ENCODE measurements around the gene HOXB8.

HOXB8 gene

DNA sequence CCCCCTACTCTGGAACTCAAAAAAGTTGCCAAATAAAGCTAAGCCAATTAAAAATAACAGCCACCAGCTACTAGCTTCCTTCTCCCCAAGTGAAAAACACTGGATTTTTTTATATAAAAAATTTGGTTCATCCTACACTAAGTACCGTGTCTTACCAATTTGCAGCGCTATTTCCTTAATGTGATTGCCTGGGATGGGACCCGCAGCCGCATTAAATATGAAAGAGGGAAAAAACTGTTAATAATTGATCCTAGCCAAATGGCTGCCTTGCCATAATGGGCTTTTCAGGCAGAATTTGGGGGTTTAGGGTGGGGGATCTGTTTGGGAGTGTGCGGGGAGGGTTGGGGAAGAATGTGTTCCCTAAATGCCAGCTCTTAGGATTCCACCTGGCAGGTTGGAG lies 9.0 kb upstream of the HOXB8 start:
- Histone ChIP-seq H3K4me1 (ENCODE audit: low read length) (peaks cover 5% of the 10 kb centered on the region; the same call in 1 of the 2 replicates), H3K4me3 (ENCODE audit: low read length) (no peak overlapping the region), H3K4me2 (ENCODE audit: low read length) (no peak overlapping the region), H2AFZ (ENCODE audit: low read depth, low read length) (no peak overlapping the region), H3K9ac (ENCODE audit: low read length) (no peak overlapping the region), H3K27ac (ENCODE audit: low read length) (no peak overlapping the region), H3K36me3 (replicated peaks; ENCODE audit: low read depth, low read length) (no peaks in the 10 kb centered on the region), H4K20me1 (ENCODE audit: insufficient read depth, low read length) (no peaks in the 10 kb centered on the region), H3K79me2 (ENCODE audit: low read length) (no peaks in the 10 kb centered on the region), H3K9me3 (ENCODE audit: insufficient read depth, low read length) (no peaks in the 10 kb centered on the region), H3K27me3 (ENCODE audit: low read depth, low read length) (peaks cover 44% of the 10 kb centered on the region)
- TF ChIP-seq, protein P1, sequence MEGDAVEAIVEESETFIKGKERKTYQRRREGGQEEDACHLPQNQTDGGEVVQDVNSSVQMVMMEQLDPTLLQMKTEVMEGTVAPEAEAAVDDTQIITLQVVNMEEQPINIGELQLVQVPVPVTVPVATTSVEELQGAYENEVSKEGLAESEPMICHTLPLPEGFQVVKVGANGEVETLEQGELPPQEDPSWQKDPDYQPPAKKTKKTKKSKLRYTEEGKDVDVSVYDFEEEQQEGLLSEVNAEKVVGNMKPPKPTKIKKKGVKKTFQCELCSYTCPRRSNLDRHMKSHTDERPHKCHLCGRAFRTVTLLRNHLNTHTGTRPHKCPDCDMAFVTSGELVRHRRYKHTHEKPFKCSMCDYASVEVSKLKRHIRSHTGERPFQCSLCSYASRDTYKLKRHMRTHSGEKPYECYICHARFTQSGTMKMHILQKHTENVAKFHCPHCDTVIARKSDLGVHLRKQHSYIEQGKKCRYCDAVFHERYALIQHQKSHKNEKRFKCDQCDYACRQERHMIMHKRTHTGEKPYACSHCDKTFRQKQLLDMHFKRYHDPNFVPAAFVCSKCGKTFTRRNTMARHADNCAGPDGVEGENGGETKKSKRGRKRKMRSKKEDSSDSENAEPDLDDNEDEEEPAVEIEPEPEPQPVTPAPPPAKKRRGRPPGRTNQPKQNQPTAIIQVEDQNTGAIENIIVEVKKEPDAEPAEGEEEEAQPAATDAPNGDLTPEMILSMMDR (IDR thresholded peaks at IDR 0.05; ENCODE audit: low read depth, low read length): no peak
- TF ChIP-seq EZH2phosphoT487 (IDR thresholded peaks at IDR 0.05; ENCODE audit: low read depth): no peak

DNA sequence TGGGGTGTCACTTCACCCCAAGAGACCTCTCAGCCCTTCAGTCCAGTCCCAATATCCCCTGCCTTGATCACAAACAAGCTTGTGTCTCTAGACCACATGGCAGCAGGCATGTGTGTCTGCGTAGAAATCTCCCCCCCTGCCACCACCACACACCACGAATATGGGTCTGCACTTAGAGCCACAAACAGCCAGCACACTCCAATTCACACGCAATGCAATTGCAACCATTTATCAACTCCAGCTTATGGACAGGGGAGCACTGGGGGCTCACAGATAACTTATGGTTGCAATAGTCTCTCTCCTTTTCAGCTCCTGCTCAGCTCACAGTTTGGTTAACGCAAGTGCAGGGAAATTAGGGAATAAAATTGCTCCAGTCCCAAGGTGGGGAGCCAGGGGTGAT lies 8.5 kb upstream of the HOXB8 start:
- Histone ChIP-seq H3K9me3 (ENCODE audit: insufficient read depth, low read length) (no peaks in the 10 kb centered on the region), H4K20me1 (ENCODE audit: insufficient read depth, low read length) (no peaks in the 10 kb centered on the region), H3K79me2 (ENCODE audit: low read length) (no peaks in the 10 kb centered on the region), H3K4me3 (ENCODE audit: low read length) (no peak overlapping the region), H3K27ac (ENCODE audit: low read length) (no peak overlapping the region), H3K27me3 (ENCODE audit: low read depth, low read length) (peaks cover 45% of the 10 kb centered on the region), H3K4me2 (ENCODE audit: low read length) (no peak overlapping the region), H2AFZ (ENCODE audit: low read depth, low read length) (no peak overlapping the region), H3K4me1 (ENCODE audit: low read length) (peaks cover 7% of the 10 kb centered on the region; the same call in 1 of the 2 replicates), H3K36me3 (replicated peaks; ENCODE audit: low read depth, low read length) (no peaks in the 10 kb centered on the region), H3K9ac (ENCODE audit: low read length) (no peak overlapping the region)
- TF ChIP-seq, protein P1 (IDR thresholded peaks at IDR 0.05; ENCODE audit: low read depth, low read length): no peak
- no peak for TF ChIP-seq EZH2phosphoT487 (IDR thresholded peaks at IDR 0.05; ENCODE audit: low read depth)

DNA sequence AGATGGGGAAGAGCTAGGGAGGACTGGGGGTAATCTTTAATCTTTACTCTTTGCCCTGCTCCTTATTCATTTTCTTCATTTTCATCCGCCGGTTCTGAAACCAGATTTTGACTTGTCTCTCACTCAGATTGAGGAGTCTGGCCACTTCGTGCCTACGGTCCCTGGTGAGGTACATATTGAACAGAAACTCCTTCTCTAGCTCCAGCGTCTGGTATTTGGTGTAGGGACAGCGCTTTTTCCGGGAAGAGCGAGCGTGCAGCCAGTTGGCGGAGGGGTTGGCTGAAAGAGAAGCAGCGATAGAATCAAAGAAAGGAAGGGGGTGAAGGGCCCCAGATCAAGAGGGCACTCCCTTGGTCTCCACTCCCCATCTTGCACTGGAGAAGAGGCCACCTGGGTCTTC lies 7.8 kb upstream of the HOXB8 start:
- Histone ChIP-seq H3K27me3 (ENCODE audit: low read depth, low read length) (peaks cover 46% of the 10 kb centered on the region), H3K9ac (ENCODE audit: low read length) (no peak overlapping the region), H3K27ac (ENCODE audit: low read length) (no peak overlapping the region), H3K4me1 (ENCODE audit: low read length) (peaks cover 12% of the 10 kb centered on the region), H2AFZ (ENCODE audit: low read depth, low read length) (no peak overlapping the region), H3K4me3 (ENCODE audit: low read length) (no peak overlapping the region), H4K20me1 (ENCODE audit: insufficient read depth, low read length) (no peaks in the 10 kb centered on the region), H3K4me2 (ENCODE audit: low read length) (no peak overlapping the region), H3K9me3 (ENCODE audit: insufficient read depth, low read length) (no peaks in the 10 kb centered on the region), H3K79me2 (ENCODE audit: low read length) (no peaks in the 10 kb centered on the region), H3K36me3 (replicated peaks; ENCODE audit: low read depth, low read length) (no peaks in the 10 kb centered on the region)
- TF ChIP-seq, protein P1 (IDR thresholded peaks at IDR 0.05; ENCODE audit: low read depth, low read length): no peak
- no peak for TF ChIP-seq EZH2phosphoT487 (IDR thresholded peaks at IDR 0.05; ENCODE audit: low read depth)

DNA sequence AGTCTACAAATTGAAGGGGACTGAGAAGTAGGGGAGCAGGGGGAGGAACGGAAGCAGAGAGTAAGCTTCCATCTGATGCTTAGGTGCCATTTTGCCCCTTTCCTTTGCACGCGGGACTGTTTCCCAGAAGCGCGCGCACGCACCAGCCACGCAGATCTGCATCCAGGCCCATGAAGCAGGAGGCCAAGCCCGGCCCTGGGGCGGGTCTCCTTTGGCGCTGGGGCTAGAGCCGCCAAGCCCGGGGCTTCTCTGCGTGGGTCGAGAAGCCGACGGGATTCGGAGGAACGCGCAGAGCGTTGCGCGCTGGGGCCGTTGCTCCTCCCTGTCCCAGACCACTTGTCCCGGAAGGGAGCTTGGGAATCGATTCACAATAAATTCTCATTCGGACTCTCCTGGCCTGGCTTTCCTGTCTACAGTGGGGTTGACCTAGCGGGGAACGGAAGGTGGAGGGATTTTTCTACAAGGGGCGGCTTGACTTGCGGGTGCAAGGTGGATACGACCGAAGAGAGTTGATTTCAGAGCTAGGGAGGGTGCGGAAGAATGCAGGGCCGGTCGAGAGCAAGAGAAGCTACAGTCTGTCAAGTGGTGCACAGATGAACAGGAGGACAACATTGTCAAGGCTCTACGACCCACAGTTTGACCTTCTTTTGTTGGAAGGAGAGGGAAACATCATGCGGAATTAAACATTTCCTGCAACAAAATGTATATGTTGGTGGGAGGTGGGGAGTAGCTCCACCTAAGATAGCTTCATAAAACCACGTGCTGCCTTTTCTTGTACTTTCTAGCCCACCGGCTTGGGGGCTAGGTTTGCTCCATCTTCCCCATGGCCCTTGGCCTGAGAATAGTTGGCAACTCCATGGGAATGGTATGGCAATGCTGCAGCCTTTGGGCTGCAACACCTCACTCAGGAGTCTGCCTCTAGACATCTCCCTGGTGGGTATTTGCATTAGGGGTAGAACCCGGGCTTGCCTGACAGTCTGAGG lies 6.6 kb upstream of the HOXB8 start:
- Histone ChIP-seq H3K27ac (ENCODE audit: low read length) (no peak overlapping the region), H2AFZ (ENCODE audit: low read depth, low read length) (no peak overlapping the region), H3K27me3 (ENCODE audit: low read depth, low read length) (peaks cover 55% of the 10 kb centered on the region), H3K9me3 (ENCODE audit: insufficient read depth, low read length) (no peaks in the 10 kb centered on the region), H3K4me3 (ENCODE audit: low read length) (no peak overlapping the region), H3K36me3 (replicated peaks; ENCODE audit: low read depth, low read length) (no peaks in the 10 kb centered on the region), H3K9ac (ENCODE audit: low read length) (no peak overlapping the region), H3K4me2 (ENCODE audit: low read length) (no peak overlapping the region), H3K79me2 (ENCODE audit: low read length) (no peaks in the 10 kb centered on the region), H4K20me1 (ENCODE audit: insufficient read depth, low read length) (no peaks in the 10 kb centered on the region), H3K4me1 (ENCODE audit: low read length) (peaks cover 7% of the 10 kb centered on the region)
- TF ChIP-seq, protein P1 (IDR thresholded peaks at IDR 0.05; ENCODE audit: low read depth, low read length): no peak
- no peak for TF ChIP-seq EZH2phosphoT487 (IDR thresholded peaks at IDR 0.05; ENCODE audit: low read depth)

All from OCI-LY3 (cell line).